ENCODE measurements around the gene MTNR1B. TPM values are rescaled to one million over a fixed set of nuclear protein-coding genes. Genes with fewer than 3 reads are reported as not detected.

Gene MTNR1B
- total and polyA plus RNA-seq, 2 experiments from 2014 or later, result not detected

- Histone ChIP-seq H2AFZ (no peak overlapping the region), H3K4me1 (ENCODE audit: insufficient read depth) (no peaks in the 10 kb centered on the region)
- WGBS, 2 experiments (ENCODE audit: low coverage in 1 of 2, low lambda C conversion rate in 2 of 2, missing lambda C conversion rate in 2 of 2), result 5 to 16% methylated on average over 13 to 16 of the region's 16 CpGs
Measured at GRCh38 chr11:92969293-92969633, 188 bp upstream of the MTNR1B start.

GRCh38 chr11:92972248-92972647 lies 2.8 kb downstream of the MTNR1B start:
- no peak overlapping the region for H3K4me3 ChIP-seq
- H2AFZ ChIP-seq, result no peak overlapping the region
- no peak for DNase-seq
- no peaks in the 10 kb centered on the region for H3K9me3 ChIP-seq (ENCODE audit: low read depth)
- 39 to 43% methylated on average over 2 of the region's 2 CpGs for WGBS, 2 experiments (ENCODE audit: low coverage in 1 of 2, low lambda C conversion rate in 2 of 2, missing lambda C conversion rate in 2 of 2)
- no peak overlapping the region for H3K9ac ChIP-seq
- no peaks in the 10 kb centered on the region for H4K20me1 ChIP-seq (ENCODE audit: insufficient read depth)
- H3K4me2 ChIP-seq (ENCODE audit: unreplicated experiment), result no peak overlapping the region
- H3F3A ChIP-seq (ENCODE audit: insufficient read depth), result no peaks in the 10 kb centered on the region
- no peaks in the 10 kb centered on the region for H3K9me2 ChIP-seq (ENCODE audit: insufficient read depth)
- no peaks in the 10 kb centered on the region for H3K4me1 ChIP-seq (ENCODE audit: insufficient read depth)
- H3K36me3 ChIP-seq (ENCODE audit: low read depth), result no peaks in the 10 kb centered on the region
- H3K79me2 ChIP-seq (ENCODE audit: insufficient read depth), result no peaks in the 10 kb centered on the region
- H3K27me3 ChIP-seq (replicated peaks; ENCODE audit: insufficient read depth), result peaks cover 36% of the 10 kb centered on the region
- in situ Hi-C loops (cut with MboI), result no loop called here
- H3K27ac ChIP-seq, result no peak overlapping the region
- TF ChIP-seq EZH2 (IDR thresholded peaks at IDR 0.05; ENCODE audit: insufficient read depth, poor library complexity, severe bottlenecking), result no peak

More at GRCh38 chr11:92969293-92969633, 188 bp upstream of the MTNR1B start:
- no peak for TF ChIP-seq EZH2 (IDR thresholded peaks at IDR 0.05; ENCODE audit: insufficient read depth, poor library complexity, severe bottlenecking)
- TF ChIP-seq EZH2phosphoT487 (IDR thresholded peaks at IDR 0.05; ENCODE audit: insufficient read depth, low read depth), result no peak
- H3K27me3 ChIP-seq (replicated peaks; ENCODE audit: insufficient read depth), result peaks cover 50% of the 10 kb centered on the region
- H3K4me2 ChIP-seq (ENCODE audit: unreplicated experiment), result no peak overlapping the region
- no peak overlapping the region for H3K9ac ChIP-seq
- no peaks in the 10 kb centered on the region for H3K9me3 ChIP-seq (ENCODE audit: low read depth)
- DNase-seq, result no peak
- H4K20me1 ChIP-seq (ENCODE audit: insufficient read depth), result no peaks in the 10 kb centered on the region
- no peak overlapping the region for H3K27ac ChIP-seq
- H3K79me2 ChIP-seq (ENCODE audit: insufficient read depth), result no peaks in the 10 kb centered on the region
- H3K36me3 ChIP-seq (ENCODE audit: low read depth), result no peaks in the 10 kb centered on the region
- H3K4me3 ChIP-seq, result no peak overlapping the region
- in situ Hi-C loops (cut with MboI), result no loop called here
- no peaks in the 10 kb centered on the region for H3F3A ChIP-seq (ENCODE audit: insufficient read depth)
- no peaks in the 10 kb centered on the region for H3K9me2 ChIP-seq (ENCODE audit: insufficient read depth)

- TF ChIP-seq EZH2phosphoT487 (IDR thresholded peaks at IDR 0.05; ENCODE audit: insufficient read depth, low read depth), result no peak
- TF ChIP-seq EZH2 (IDR thresholded peaks at IDR 0.05; ENCODE audit: insufficient read depth, poor library complexity, severe bottlenecking), result no peak
- Histone ChIP-seq H3K27me3 (replicated peaks; ENCODE audit: insufficient read depth) (peaks cover 15% of the 10 kb centered on the region; the same call in 1 of the 2 replicates), H3F3A (ENCODE audit: insufficient read depth) (peaks cover 6% of the 10 kb centered on the region; the same call in 1 of the 2 replicates), H3K4me1 (ENCODE audit: insufficient read depth) (no peaks in the 10 kb centered on the region), H3K36me3 (ENCODE audit: low read depth) (no peaks in the 10 kb centered on the region), H3K9ac (no peak overlapping the region), H3K79me2 (ENCODE audit: insufficient read depth) (no peaks in the 10 kb centered on the region), H4K20me1 (ENCODE audit: insufficient read depth) (no peaks in the 10 kb centered on the region), H3K27ac (no peak overlapping the region), H3K9me3 (ENCODE audit: low read depth) (no peaks in the 10 kb centered on the region), H3K4me3 (no peak overlapping the region), H2AFZ (no peak overlapping the region), H3K4me2 (ENCODE audit: unreplicated experiment) (no peak overlapping the region), H3K9me2 (ENCODE audit: insufficient read depth) (no peaks in the 10 kb centered on the region)
- 15 to 17% methylated on average over 3 of the region's 3 CpGs for WGBS, 2 experiments (ENCODE audit: low coverage in 1 of 2, low lambda C conversion rate in 2 of 2, missing lambda C conversion rate in 2 of 2)
- in situ Hi-C loops (cut with MboI), result no loop called here
- no peak for DNase-seq
Measured at GRCh38 chr11:92975285-92975684, 5.8 kb downstream of the MTNR1B start.

- in situ Hi-C loops (cut with MboI), result no loop called here
- Histone ChIP-seq H2AFZ (no peak overlapping the region), H3K9me2 (ENCODE audit: insufficient read depth) (no peaks in the 10 kb centered on the region), H3K4me3 (no peak overlapping the region), H3K4me2 (ENCODE audit: unreplicated experiment) (no peak overlapping the region), H3K4me1 (ENCODE audit: insufficient read depth) (no peaks in the 10 kb centered on the region), H3K9ac (no peak overlapping the region), H3K36me3 (ENCODE audit: low read depth) (no peaks in the 10 kb centered on the region), H3K79me2 (ENCODE audit: insufficient read depth) (no peaks in the 10 kb centered on the region), H3K9me3 (ENCODE audit: low read depth) (no peaks in the 10 kb centered on the region), H4K20me1 (ENCODE audit: insufficient read depth) (no peaks in the 10 kb centered on the region), H3K27me3 (replicated peaks; ENCODE audit: insufficient read depth) (peaks cover 5% of the 10 kb centered on the region; the same call in 1 of the 2 replicates), H3F3A (ENCODE audit: insufficient read depth) (peaks cover 6% of the 10 kb centered on the region; the same call in 1 of the 2 replicates), H3K27ac (no peak overlapping the region)
- TF ChIP-seq EZH2 (IDR thresholded peaks at IDR 0.05; ENCODE audit: insufficient read depth, poor library complexity, severe bottlenecking), result no peak
- TF ChIP-seq EZH2phosphoT487 (IDR thresholded peaks at IDR 0.05; ENCODE audit: insufficient read depth, low read depth), result no peak
- DNase-seq, result no peak
Measured at GRCh38 chr11:92976681-92977080, 7.2 kb downstream of the MTNR1B start.

- Histone ChIP-seq H3K79me2 (ENCODE audit: insufficient read depth) (no peaks in the 10 kb centered on the region), H3K9me2 (ENCODE audit: insufficient read depth) (no peaks in the 10 kb centered on the region), H3K4me1 (ENCODE audit: insufficient read depth) (no peaks in the 10 kb centered on the region), H3K4me3 (no peak overlapping the region), H3K27me3 (replicated peaks; ENCODE audit: insufficient read depth) (no peaks in the 10 kb centered on the region), H3K27ac (no peak overlapping the region), H2AFZ (no peak overlapping the region), H3K9me3 (ENCODE audit: low read depth) (no peaks in the 10 kb centered on the region), H3K4me2 (ENCODE audit: unreplicated experiment) (no peak overlapping the region), H3K9ac (no peak overlapping the region), H4K20me1 (ENCODE audit: insufficient read depth) (no peaks in the 10 kb centered on the region), H3K36me3 (ENCODE audit: low read depth) (no peaks in the 10 kb centered on the region), H3F3A (ENCODE audit: insufficient read depth) (peaks cover 6% of the 10 kb centered on the region; the same call in 1 of the 2 replicates)
- in situ Hi-C loops (cut with MboI), result no loop called here
- no peak for DNase-seq
- 24 to 27% methylated on average over 2 of the region's 2 CpGs for WGBS, 2 experiments (ENCODE audit: low coverage in 1 of 2, low lambda C conversion rate in 2 of 2, missing lambda C conversion rate in 2 of 2)
- TF ChIP-seq EZH2 (IDR thresholded peaks at IDR 0.05; ENCODE audit: insufficient read depth, poor library complexity, severe bottlenecking) (no peak), EZH2phosphoT487 (IDR thresholded peaks at IDR 0.05; ENCODE audit: insufficient read depth, low read depth) (no peak)
Measured at GRCh38 chr11:92977401-92977800, 8.0 kb downstream of the MTNR1B start.
